Endodermal cell (in vitro differentiated cells): ENCODE data around the gene DOHH. TPM values are rescaled to one million over a fixed set of nuclear protein-coding genes. Genes with fewer than 3 reads are reported as not detected.

Experiments used
- DNase-seq: peaks from one replicate; pipeline ENCODE4 v3.0.0-alpha.2; 2017
- H3K27ac ChIP-seq: 2 replicates; pipeline ENCODE4 v1.5.1; 2013; ENCODE audit warnings: mild to moderate bottlenecking, low read depth, low read length, moderate library complexity
- H3K27me3 ChIP-seq: 2 replicates; pipeline ENCODE4 v1.6.1; 2013; ENCODE audit warnings: mild to moderate bottlenecking, low read length, moderate library complexity; ENCODE audit not compliant: insufficient read depth, control insufficient read depth, poor library complexity, severe bottlenecking
- H3K36me3 ChIP-seq: 2 replicates; pipeline ENCODE4 v1.7.0; 2013; ENCODE audit warnings: mild to moderate bottlenecking, low read length, moderate library complexity; ENCODE audit not compliant: control insufficient read depth, insufficient read depth
- H3K4me1 ChIP-seq: one replicate; pipeline ENCODE4 v1.7.0; 2013; ENCODE audit warnings: low read length; ENCODE audit not compliant: control insufficient read depth, insufficient read depth
- H3K4me3 ChIP-seq: 2 replicates; pipeline ENCODE4 v1.5.1; 2013; ENCODE audit warnings: mild to moderate bottlenecking, low read length, moderate library complexity
- H3K9ac ChIP-seq: 2 replicates; pipeline ENCODE4 v1.6.1; 2013; ENCODE audit warnings: mild to moderate bottlenecking, low read length, moderate library complexity; ENCODE audit not compliant: poor library complexity, severe bottlenecking; ENCODE audit errors: extremely low read depth
- H3K9me3 ChIP-seq: 2 replicates; pipeline ENCODE4 v1.6.1; 2013; ENCODE audit warnings: mild to moderate bottlenecking, low read length, moderate library complexity; ENCODE audit not compliant: control insufficient read depth
- H3K27ac Mint-ChIP-seq: 2 replicates; pipeline ENCODE4 v1.8.0; 2020; ENCODE audit warnings: mixed read lengths
- H3K27me3 Mint-ChIP-seq: 2 replicates; pipeline ENCODE4 v1.8.0; 2021; ENCODE audit warnings: mild to moderate bottlenecking, mixed read lengths; ENCODE audit not compliant: insufficient read depth
- H3K36me3 Mint-ChIP-seq: 2 replicates; pipeline ENCODE4 v1.8.0; 2020; ENCODE audit warnings: low read depth, mixed read lengths
- H3K4me1 Mint-ChIP-seq: 2 replicates; pipeline ENCODE4 v1.8.0; 2020; ENCODE audit warnings: mixed read lengths
- H3K4me3 Mint-ChIP-seq: 2 replicates; pipeline ENCODE4 v1.8.0; 2020; ENCODE audit warnings: mild to moderate bottlenecking, moderate library complexity, mixed read lengths
- H3K9me3 Mint-ChIP-seq: 2 replicates; pipeline ENCODE4 v1.8.0; 2020; ENCODE audit warnings: mild to moderate bottlenecking, mixed read lengths
- WGBS, 2 experiments: methylation state at CpG; one replicate each; pipeline versions ENCODE4 v1.1.5 to v1.1.7; 2013; ENCODE audit warnings: missing lambda C conversion rate in 2 of 2, mixed read lengths in 1 of 2; ENCODE audit not compliant: insufficient coverage in 1 of 2, insufficient read length in 1 of 2; 5-methylcytosine and 5-hydroxymethylcytosine counted together
- total RNA-seq, 2 donors: library from RNA; stranded (reverse); fragmentation: NEBNext Ultra II Directional in 1 of 2; extraction: Animal tissue kit (Norgen Biotek cat#: 25700) in 1 of 2; gene quantifications; 2 replicates in 1 of 2; 3 replicates in 1 of 2; pipeline ENCODE4 v1.2.1, GENCODE V29; 2021
- TF ChIP-seq, protein P1 (sequence below): fragments of 200-600 bp; sonication (generic); conservative IDR thresholded peaks from 2 replicates; pipeline ENCODE4 v1.5.0; 2021; ENCODE audit warnings: antibody characterized with exemption, mild to moderate bottlenecking

Gene DOHH
- total RNA-seq, 2 donors from 2014 or later: 13.4 to 14.3 TPM

DNA sequence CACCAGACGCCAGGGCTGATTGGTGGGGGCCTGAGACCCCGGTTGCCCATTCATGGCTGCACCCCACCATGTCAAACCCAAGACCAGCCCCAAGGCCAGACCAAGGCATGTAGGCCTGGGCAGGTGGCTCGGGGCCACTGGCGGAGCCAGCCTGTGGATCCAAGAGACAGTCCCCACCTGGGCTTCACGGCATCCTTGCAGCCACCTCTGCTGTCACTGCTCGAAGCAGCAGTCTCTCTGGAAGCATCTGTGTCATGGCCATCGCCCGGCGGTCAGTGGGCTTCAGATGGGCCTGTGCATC is 34.7 kb upstream of the DOHH start:
- H3K9me3 ChIP-seq: no peaks in the 10 kb centered on the region
- TF ChIP-seq, protein P1, sequence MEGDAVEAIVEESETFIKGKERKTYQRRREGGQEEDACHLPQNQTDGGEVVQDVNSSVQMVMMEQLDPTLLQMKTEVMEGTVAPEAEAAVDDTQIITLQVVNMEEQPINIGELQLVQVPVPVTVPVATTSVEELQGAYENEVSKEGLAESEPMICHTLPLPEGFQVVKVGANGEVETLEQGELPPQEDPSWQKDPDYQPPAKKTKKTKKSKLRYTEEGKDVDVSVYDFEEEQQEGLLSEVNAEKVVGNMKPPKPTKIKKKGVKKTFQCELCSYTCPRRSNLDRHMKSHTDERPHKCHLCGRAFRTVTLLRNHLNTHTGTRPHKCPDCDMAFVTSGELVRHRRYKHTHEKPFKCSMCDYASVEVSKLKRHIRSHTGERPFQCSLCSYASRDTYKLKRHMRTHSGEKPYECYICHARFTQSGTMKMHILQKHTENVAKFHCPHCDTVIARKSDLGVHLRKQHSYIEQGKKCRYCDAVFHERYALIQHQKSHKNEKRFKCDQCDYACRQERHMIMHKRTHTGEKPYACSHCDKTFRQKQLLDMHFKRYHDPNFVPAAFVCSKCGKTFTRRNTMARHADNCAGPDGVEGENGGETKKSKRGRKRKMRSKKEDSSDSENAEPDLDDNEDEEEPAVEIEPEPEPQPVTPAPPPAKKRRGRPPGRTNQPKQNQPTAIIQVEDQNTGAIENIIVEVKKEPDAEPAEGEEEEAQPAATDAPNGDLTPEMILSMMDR: no peak
- no peaks in the 10 kb centered on the region for H3K4me1 ChIP-seq
- no peak for DNase-seq
- H3K27me3 ChIP-seq: no peaks in the 10 kb centered on the region
- H3K9ac ChIP-seq: no peak overlapping the region
- no peak overlapping the region for H3K27ac ChIP-seq
- H3K36me3 Mint-ChIP-seq: peaks cover 50% of the 10 kb centered on the region
- H3K4me3 ChIP-seq: no peak overlapping the region
- 89 to 94% methylated on average over 6 to 9 of the region's 9 CpGs for WGBS, 2 experiments
- no peaks in the 10 kb centered on the region for H3K9me3 Mint-ChIP-seq
- no peaks in the 10 kb centered on the region for H3K27me3 Mint-ChIP-seq
- H3K27ac Mint-ChIP-seq: no peak overlapping the region
- H3K36me3 ChIP-seq: peaks cover 30% of the 10 kb centered on the region
- H3K4me1 Mint-ChIP-seq: no peaks in the 10 kb centered on the region
- no peak overlapping the region for H3K4me3 Mint-ChIP-seq

DNA sequence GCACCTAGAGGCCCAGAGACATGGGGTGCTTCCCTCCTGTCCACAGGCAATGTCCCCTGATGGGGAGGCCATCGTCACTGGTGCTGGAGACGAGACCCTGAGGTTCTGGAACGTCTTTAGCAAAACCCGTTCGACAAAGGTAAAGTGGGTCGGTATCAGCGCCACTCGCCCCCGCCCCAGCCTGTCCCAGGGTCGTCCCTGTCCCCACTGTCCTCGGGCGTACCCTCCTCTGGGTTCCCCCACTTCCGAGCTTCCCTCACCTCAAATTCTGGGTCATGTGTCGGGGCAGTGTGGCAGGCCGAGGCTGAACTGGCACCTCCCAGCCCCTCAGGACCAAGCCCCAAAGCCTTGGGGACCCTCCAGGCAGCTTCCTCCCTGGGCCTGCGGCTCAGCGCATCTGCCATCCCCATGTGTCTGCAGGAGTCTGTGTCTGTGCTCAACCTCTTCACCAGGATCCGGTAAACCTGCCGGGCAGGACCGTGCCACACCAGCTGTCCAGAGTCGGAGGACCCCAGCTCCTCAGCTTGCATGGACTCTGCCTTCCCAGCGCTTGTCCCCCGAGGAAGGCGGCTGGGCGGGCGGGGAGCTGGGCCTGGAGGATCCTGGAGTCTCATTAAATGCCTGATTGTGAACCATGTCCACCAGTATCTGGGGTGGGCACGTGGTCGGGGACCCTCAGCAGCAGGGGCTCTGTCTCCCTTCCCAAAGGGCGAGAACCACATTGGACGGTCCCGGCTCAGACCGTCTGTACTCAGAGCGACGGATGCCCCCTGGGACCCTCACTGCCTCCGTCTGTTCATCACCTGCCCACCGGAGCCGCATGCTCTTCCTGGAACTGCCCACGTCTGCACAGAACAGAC is 34.1 kb upstream of the DOHH start:
- H3K27ac Mint-ChIP-seq: no peak overlapping the region
- Histone ChIP-seq H3K4me1 (no peaks in the 10 kb centered on the region), H3K4me3 (no peak overlapping the region), H3K9ac (no peak overlapping the region), H3K36me3 (peaks cover 27% of the 10 kb centered on the region), H3K9me3 (no peaks in the 10 kb centered on the region), H3K27me3 (no peaks in the 10 kb centered on the region), H3K27ac (no peak overlapping the region)
- DNase-seq: no peak
- WGBS, 2 experiments: 95 to 96% methylated on average over 24 to 38 of the region's 38 CpGs
- no peaks in the 10 kb centered on the region for H3K27me3 Mint-ChIP-seq
- TF ChIP-seq, protein P1: no peak
- no peaks in the 10 kb centered on the region for H3K4me1 Mint-ChIP-seq
- no peaks in the 10 kb centered on the region for H3K9me3 Mint-ChIP-seq
- no peak overlapping the region for H3K4me3 Mint-ChIP-seq
- peaks cover 45% of the 10 kb centered on the region for H3K36me3 Mint-ChIP-seq

DNA sequence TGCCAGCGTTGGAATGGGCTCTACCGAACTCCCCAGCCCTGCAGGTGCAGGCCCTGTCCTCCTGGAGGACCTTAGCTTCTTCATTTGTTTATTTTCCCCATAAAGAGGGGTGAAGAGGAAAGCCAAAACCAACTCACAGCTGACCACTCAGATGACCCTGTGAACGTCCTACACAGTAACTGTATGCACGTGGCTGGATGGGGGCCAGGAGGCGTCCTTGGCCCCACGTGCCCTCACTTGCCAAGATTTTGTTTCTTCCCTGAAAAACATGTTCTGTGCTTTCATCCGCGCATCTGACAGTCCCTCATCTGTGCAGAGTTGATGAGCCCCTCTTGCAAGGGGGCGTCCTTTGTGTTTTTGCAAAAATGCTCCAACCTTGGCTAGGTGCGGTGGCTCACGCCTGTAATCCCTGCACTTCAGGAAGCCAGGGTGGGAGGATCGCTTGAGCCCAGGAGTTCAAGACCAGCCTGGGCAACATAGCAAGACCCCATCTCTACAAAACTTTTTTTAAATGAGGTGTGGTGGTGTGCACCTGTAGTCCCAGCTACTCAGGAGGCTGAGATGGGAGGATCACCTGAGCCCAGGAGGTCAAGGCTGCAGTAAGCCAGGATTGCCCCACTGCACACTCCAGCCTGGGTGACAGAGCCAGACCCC is 33.2 kb upstream of the DOHH start:
- no peaks in the 10 kb centered on the region for H3K27me3 Mint-ChIP-seq
- TF ChIP-seq, protein P1: no peak
- H3K9me3 Mint-ChIP-seq: no peaks in the 10 kb centered on the region
- no peak overlapping the region for H3K27ac Mint-ChIP-seq
- DNase-seq: no peak
- H3K4me1 ChIP-seq: no peaks in the 10 kb centered on the region
- no peak overlapping the region for H3K4me3 Mint-ChIP-seq
- H3K4me1 Mint-ChIP-seq: no peaks in the 10 kb centered on the region
- peaks cover 23% of the 10 kb centered on the region for H3K36me3 ChIP-seq
- H3K36me3 Mint-ChIP-seq: peaks cover 41% of the 10 kb centered on the region
- no peak overlapping the region for H3K9ac ChIP-seq
- H3K27me3 ChIP-seq: no peaks in the 10 kb centered on the region
- 94 to 98% methylated on average over 10 to 12 of the region's 12 CpGs for WGBS, 2 experiments
- no peaks in the 10 kb centered on the region for H3K9me3 ChIP-seq
- no peak overlapping the region for H3K4me3 ChIP-seq
- H3K27ac ChIP-seq: no peak overlapping the region
